GM21360 (cell line): Measurements from ENCODE around the gene LTBP3.
"Not testable (repeated sequence)": the region's sequence is repeated elsewhere in the genome, so short reads cannot be mapped to it uniquely, and the experiment has no call there.

Experiments used
- ATAC-seq: cut with Tn5 transposase; IDR thresholded peaks from one replicate; pipeline ENCODE4 v1.9.1; 2021; ENCODE audit warnings: mild to moderate bottlenecking, moderate library complexity; ENCODE audit not compliant: unreplicated experiment

The LTBP3 gene

DNA sequence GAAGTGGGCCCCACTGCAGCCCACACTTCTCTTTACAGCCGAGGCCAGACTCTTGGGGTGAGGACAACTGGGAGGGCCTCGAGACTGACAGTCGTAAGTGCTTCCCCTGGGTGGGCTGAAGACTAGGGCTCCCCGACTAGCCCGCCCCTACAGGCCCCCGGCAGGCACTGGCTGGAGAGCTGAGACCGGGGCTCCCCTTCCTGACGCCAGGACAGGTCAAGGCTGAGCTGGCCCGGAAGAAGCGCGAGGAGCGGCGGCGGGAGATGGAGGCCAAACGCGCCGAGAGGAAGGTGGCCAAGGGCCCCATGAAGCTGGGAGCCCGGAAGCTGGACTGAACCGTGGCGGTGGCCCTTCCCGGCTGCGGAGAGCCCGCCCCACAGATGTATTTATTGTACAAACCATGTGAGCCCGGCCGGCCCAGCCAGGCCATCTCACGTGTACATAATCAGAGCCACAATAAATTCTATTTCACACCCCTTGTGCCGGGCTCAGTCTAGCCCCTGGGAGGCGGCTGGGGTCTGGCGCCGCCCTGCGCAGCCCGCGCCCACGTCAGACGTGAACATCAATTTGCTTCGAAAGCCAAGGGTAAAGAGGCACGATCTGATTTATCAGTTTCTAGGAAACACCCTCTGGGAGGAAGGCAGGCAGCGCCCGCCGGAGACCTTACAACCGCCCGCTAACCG lies 19.8 kb downstream of the LTBP3 start:
- ATAC-seq, result no peak

DNA sequence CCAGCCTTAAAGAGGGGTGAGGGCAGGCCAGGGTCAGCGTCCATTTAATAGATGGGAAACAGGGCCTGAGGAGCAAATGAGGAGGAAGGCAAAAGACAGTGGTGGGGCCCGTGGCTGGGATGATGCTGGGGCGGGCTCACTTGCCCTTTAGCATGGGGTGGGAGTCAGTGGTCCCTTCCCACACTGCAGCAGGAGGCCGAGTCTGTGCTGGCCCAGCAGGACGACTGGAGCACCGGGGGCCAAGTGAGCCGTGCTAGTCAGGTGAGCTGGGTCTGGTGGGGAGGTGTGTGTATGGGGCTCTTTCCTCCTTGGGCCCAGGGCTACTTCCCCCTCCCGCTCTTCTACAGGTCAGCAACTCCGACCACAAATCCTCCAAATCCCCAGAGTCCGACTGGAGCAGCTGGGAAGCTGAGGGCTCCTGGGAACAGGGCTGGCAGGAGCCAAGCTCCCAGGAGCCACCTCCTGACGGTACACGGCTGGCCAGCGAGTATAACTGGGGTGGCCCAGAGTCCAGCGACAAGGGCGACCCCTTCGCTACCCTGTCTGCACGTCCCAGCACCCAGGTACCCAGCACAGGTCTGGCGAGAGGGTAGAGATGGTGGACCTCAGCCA lies 20.4 kb downstream of the LTBP3 start:
- no peak for ATAC-seq

DNA sequence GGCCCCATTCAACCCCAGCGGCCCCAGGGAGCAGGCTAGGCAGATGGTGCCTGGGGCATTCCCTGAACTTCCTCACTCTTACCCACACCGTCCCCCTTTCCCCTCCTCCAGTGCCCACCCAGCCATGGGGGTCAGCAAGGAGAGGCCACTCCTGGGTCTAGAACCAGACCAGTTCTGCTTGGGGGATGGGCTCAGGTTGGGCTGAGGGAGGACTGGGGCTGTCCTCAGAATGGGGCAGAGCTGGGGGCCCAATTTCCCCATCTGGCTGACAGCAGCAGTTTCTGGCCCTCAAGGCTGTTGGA lies 20.9 kb downstream of the LTBP3 start:
- ATAC-seq, result no peak

- no peak for ATAC-seq
These were observed 21.5 kb downstream of the LTBP3 start for GRCh38 chr11:65536412-65537295.

DNA sequence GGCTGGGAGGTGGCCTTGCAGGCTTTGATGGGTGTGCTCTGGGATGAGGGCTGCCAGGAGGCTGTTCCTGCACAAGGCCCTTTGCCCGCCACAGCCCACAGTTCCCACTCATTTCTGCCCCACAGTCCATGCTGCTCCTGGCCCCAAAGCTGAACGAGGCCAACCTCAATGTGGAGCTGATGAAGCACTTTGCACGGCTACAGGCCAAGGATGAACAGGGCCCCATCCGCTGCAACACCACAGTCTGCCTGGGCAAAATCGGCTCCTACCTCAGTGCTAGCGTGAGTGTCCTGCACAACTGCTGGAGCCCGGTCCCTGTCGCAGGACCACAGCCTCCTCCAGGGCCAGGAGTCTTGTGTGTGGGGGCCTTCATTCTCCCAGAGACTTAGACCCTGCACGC lies 23.1 kb downstream of the LTBP3 start:
- no peak for ATAC-seq

GRCh38 chr11:65532388-65533064 lies 25.6 kb downstream of the LTBP3 start:
- ATAC-seq, result no peak

- no peak for ATAC-seq
These were observed 28.0 kb downstream of the LTBP3 start for GRCh38 chr11:65530157-65530496.

GRCh38 chr11:65529475-65530156 lies 28.5 kb downstream of the LTBP3 start:
- no peak for ATAC-seq

GRCh38 chr11:65528819-65529350 lies 29.3 kb downstream of the LTBP3 start:
- ATAC-seq, result no peak

DNA sequence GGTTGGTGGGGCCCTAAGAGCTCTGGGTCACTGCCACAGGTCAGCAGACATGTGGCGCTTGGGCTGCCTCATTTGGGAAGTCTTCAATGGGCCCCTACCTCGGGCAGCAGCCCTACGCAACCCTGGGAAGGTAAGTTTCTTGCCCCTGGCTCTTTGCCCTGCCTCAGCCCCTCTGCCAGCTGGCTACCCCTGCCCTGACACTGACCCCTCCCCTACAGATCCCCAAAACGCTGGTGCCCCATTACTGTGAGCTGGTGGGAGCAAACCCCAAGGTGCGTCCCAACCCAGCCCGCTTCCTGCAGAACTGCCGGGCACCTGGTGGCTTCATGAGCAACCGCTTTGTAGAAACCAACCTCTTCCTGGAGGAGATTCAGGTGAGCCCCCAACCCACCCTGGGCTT lies 31.4 kb downstream of the LTBP3 start:
- no peak for ATAC-seq

- no peak for ATAC-seq
These were observed 32.3 kb downstream of the LTBP3 start for GRCh38 chr11:65525546-65526480.

DNA sequence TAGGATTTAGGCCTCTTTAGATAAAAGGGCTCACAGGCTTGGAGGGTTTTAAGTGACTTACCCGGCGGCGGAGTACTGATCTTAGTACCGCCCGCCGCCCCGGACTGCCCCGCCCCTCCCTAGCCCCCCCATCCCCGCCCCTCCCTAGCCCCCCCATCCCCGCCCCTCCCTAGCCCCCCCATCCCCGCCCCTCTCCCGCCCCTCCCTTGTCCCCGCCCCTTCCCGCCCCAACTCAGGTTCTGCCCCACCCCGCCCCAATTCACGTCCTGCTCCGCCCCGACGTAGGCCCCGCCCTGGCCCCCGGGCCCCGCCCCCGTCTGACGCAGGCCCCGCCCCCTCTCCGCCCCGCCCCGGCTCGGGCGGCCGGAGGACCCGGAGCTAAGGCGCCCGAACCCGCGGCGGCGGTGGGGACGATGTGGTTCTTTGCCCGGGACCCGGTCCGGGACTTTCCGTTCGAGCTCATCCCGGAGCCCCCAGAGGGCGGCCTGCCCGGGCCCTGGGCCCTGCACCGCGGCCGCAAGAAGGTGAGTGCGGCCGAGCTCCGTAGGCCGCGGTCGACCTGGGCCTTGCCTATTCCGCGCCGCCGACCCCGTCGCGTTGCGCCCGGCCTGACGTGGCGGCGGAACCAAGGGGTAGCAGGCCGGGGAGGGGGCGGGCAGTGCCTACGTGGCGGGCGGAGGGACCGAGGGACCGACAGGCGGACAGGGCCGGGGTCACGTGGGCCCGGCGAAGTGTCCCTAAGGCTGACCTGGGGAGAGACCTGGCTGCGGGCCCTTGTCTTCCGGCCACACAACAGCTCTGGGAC lies 33.2 kb downstream of the LTBP3 start, which contains the start of gene SCYL1:
Gene SCYL1, plus strand, starts transcription at position 343 of the 805 bp plus-strand sequence. Its CDS starts 71 bp downstream, at position 414.
- peak; percentile 54 for ATAC-seq

- ATAC-seq, result peak; percentile 7
These were observed 34.0 kb downstream of the LTBP3 start for GRCh38 chr11:65524014-65524740.

DNA sequence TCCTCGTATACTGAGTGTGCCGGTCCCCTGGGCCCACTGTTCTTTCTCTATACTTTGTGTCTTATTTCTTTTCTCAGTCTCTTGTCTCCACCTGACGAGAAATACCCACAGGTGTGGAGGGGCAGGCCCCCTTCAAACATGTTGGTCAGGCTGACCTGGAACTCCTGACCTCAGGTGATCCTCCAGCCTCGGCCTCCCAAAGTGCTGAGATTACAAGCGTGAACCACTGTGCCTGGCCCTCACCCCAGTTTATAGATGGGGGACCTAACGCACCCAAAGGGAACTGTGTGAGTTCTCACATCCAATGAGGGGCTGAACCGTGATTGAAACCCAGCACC lies 34.6 kb downstream of the LTBP3 start:
- not testable (repeated sequence) for ATAC-seq

- not testable (repeated sequence) for ATAC-seq
These were observed 35.2 kb downstream of the LTBP3 start for GRCh38 chr11:65522718-65523630.

- not testable (repeated sequence) for ATAC-seq
These were observed 36.2 kb downstream of the LTBP3 start for GRCh38 chr11:65521777-65522521.
